ENCODE measurements around the gene CD55. TPM values are rescaled to one million over a fixed set of nuclear protein-coding genes. Genes with fewer than 3 reads are reported as not detected.

The CD55 gene
- total and polyA plus RNA-seq, 12 donors, result 76.1 to 600 (median 244) TPM

DNA sequence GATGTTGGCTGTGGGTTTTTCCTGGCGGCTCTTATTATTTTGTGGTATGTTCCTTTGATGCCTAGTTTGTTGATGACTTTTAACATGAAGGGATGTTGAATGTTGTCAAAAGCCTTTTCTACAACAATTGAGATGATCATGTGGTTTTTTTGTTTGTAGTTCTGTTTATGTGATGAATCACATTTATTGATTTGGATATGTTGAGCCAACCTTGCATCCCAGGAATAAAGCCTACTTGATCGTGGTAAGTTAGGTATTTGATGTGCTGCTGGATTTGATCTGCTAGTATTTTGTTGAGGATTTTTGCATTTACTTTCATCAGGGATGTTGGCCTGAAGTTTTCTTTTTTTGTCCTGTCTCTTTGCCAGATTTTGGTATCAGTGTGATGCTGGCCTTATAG is 28.5 kb downstream of the CD55 start:
- Histone ChIP-seq H3K4me1 (replicated peaks in 1 of 2) (peaks cover 6 to 14% of the 10 kb centered on the region in 2 donors), H3K4me3 (no peak overlapping the region), H3K27me3 (no peaks in the 10 kb centered on the region), H3K27ac (no peak overlapping the region), H3K9me3 (replicated peaks in 1 of 3) (peaks cover 0 to 7% (median 3%) of the 10 kb centered on the region in 3 donors), H3K36me3 (replicated peaks in 1 of 2) (peaks cover 0 to 32% of the 10 kb centered on the region in 2 donors)
- intact Hi-C loops (cut with DNase I), result no loop called here
- no peak for DNase-seq
- 88 to 100% (median 97%) methylated on average over 2 of the region's 2 CpGs for WGBS, 4 donors
- TF ChIP-seq CTCF (IDR thresholded peaks at IDR 0.05), result no peak
- no peak for TF ChIP-seq POLR2A (IDR thresholded peaks at IDR 0.05)

- peaks cover 0 to 7% of the 10 kb centered on the region in 2 donors for H3K36me3 ChIP-seq (replicated peaks in 1 of 2)
- no peak overlapping the region for H3K27ac ChIP-seq
- TF ChIP-seq CTCF (IDR thresholded peaks at IDR 0.05) (no peak), POLR2A (IDR thresholded peaks at IDR 0.05) (no peak)
These were observed 31.1 kb downstream of the CD55 start for GRCh38 chr1:207352554-207352953.

DNA sequence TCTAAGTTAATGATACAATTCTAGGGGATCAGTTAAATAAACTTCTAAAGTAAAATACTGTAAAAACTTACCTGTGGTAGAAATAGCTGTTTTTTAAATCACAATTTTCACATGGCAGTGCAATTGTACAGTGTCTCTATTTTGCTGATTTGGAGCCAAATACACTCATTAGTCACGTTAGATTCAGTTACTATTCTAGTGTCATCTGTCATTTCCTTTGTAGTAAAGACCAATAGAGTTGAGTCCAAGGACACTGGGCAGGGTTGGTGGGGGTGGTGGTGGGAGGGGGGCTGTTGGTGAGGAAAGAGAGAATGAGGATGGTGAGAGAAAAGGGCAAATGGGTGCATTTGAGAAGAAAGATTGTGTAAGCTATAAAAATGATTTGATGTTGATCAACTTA is 33.6 kb downstream of the CD55 start:
- H3K27ac ChIP-seq, result no peak overlapping the region
- no peaks in the 10 kb centered on the region for H3K27me3 ChIP-seq
- no peak for TF ChIP-seq CTCF (IDR thresholded peaks at IDR 0.05)
- no peak for TF ChIP-seq POLR2A (IDR thresholded peaks at IDR 0.05)
- WGBS, 4 donors, result 9 to 23% (median 18%) methylated on average over 1 of the region's 1 CpG
- no peak overlapping the region for H3K4me3 ChIP-seq
- H3K4me1 ChIP-seq (replicated peaks in 1 of 2), result peaks cover 6 to 16% of the 10 kb centered on the region in 2 donors
- H3K36me3 ChIP-seq (replicated peaks in 1 of 2), result peaks cover 0 to 5% of the 10 kb centered on the region in 2 donors
- intact Hi-C loops (cut with DNase I), result no loop called here
- no peaks in the 10 kb centered on the region for H3K9me3 ChIP-seq (replicated peaks in 1 of 3)
- no peak for DNase-seq

More at GRCh38 chr1:207352554-207352953, 31.1 kb downstream of the CD55 start:
- H3K27me3 ChIP-seq, result no peaks in the 10 kb centered on the region
- H3K4me3 ChIP-seq, result no peak overlapping the region
- peaks cover 0 to 7% (median 3%) of the 10 kb centered on the region in 3 donors for H3K9me3 ChIP-seq (replicated peaks in 1 of 3)
- peaks cover 6 to 16% of the 10 kb centered on the region in 2 donors for H3K4me1 ChIP-seq (replicated peaks in 1 of 2)
- DNase-seq, result no peak
- intact Hi-C loops (cut with DNase I), result no loop called here

GRCh38 chr1:207355513-207356295 is 34.2 kb downstream of the CD55 start:
- H3K27me3 ChIP-seq, result no peaks in the 10 kb centered on the region
- no peak overlapping the region for H3K4me3 ChIP-seq
- TF ChIP-seq CTCF (IDR thresholded peaks at IDR 0.05), result no peak
- no peak for TF ChIP-seq POLR2A (IDR thresholded peaks at IDR 0.05)
- no peak overlapping the region for H3K27ac ChIP-seq
- DNase-seq, result no peak
- intact Hi-C loops (cut with DNase I), result no loop called here
- H3K36me3 ChIP-seq (replicated peaks in 1 of 2), result peaks cover 0 to 12% of the 10 kb centered on the region in 2 donors
- H3K9me3 ChIP-seq (replicated peaks in 1 of 3), result no peaks in the 10 kb centered on the region
- 89 to 92% (median 91%) methylated on average over 3 of the region's 3 CpGs for WGBS, 4 donors
- H3K4me1 ChIP-seq (replicated peaks in 1 of 2), result peaks cover 6 to 16% of the 10 kb centered on the region in 2 donors

Data from adrenal gland (tissue), 12 donors.